ENCODE measurements around the gene FAM98C.

- TF ChIP-seq CTCF (IDR thresholded peaks at IDR 0.05) (no peak), ZFX (IDR thresholded peaks at IDR 0.05; ENCODE audit: borderline replicate concordance) (no peak)
Measured at GRCh38 chr19:38443458-38443999, 40.6 kb downstream of the FAM98C start.

All from 22Rv1 (cell line).